Ovary (tissue), 3 donors: ENCODE data around the gene ROBO1.

Experiments
- POLR2A ChIP-seq: fragments of 450-650 bp; IDR thresholded peaks from one replicate; pipeline ENCODE4 v1.6.1; 2017; ENCODE audit warnings: antibody characterized with exemption, mild to moderate bottlenecking, moderate library complexity
- TF ChIP-seq, protein P1 (sequence below), 3 donors: fragments of 450-650 bp in 2 of 3; fragments of 200-600 bp in 1 of 3; IDR thresholded peaks; one replicate each; pipeline versions ENCODE4 v1.5.1 to v1.8.0; 2016 to 2022; ENCODE audit warnings: antibody characterized with exemption in 3 of 3, mild to moderate bottlenecking in 1 of 3
- donor health status: DM: no; HTN: no; CAD: no.

DNA sequence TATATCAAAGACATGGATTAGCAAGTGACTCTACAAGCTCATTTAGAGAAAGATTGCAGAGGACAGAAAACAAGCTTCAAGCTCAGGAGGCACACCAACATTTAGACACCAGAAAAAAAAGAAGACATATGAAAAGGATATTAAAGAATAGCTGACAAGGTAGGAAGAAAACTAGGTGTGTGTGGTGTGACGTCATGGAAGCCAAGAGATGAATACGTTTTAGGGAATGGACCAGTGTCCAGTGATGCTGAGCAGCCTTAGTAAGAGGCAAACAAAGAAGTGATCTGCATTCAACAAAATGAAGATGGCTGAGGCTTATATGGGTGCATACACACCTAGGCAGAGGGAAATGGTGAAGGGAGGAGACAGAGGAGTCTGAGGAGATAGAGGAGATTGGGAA, 377.4 kb downstream of the ROBO1 start:
- TF ChIP-seq, protein P1, sequence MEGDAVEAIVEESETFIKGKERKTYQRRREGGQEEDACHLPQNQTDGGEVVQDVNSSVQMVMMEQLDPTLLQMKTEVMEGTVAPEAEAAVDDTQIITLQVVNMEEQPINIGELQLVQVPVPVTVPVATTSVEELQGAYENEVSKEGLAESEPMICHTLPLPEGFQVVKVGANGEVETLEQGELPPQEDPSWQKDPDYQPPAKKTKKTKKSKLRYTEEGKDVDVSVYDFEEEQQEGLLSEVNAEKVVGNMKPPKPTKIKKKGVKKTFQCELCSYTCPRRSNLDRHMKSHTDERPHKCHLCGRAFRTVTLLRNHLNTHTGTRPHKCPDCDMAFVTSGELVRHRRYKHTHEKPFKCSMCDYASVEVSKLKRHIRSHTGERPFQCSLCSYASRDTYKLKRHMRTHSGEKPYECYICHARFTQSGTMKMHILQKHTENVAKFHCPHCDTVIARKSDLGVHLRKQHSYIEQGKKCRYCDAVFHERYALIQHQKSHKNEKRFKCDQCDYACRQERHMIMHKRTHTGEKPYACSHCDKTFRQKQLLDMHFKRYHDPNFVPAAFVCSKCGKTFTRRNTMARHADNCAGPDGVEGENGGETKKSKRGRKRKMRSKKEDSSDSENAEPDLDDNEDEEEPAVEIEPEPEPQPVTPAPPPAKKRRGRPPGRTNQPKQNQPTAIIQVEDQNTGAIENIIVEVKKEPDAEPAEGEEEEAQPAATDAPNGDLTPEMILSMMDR (IDR thresholded peaks at IDR 0.05) = no peak
- no peak for TF ChIP-seq POLR2A
